ENCODE results near the gene NPY4R.
"Not testable (repeated sequence)": the region's sequence is repeated elsewhere in the genome, so short reads cannot be mapped to it uniquely, and the experiment has no call there.

The NPY4R gene

GRCh38 chr10:46455992-46456391, 9.8 kb downstream of the NPY4R start:
- not testable (repeated sequence) for DNase-seq (ENCODE audit: low read depth)

- DNase-seq (ENCODE audit: low read depth), result not testable (repeated sequence)
Observed at GRCh38 chr10:46451365-46451764, 14.4 kb downstream of the NPY4R start.

DNA sequence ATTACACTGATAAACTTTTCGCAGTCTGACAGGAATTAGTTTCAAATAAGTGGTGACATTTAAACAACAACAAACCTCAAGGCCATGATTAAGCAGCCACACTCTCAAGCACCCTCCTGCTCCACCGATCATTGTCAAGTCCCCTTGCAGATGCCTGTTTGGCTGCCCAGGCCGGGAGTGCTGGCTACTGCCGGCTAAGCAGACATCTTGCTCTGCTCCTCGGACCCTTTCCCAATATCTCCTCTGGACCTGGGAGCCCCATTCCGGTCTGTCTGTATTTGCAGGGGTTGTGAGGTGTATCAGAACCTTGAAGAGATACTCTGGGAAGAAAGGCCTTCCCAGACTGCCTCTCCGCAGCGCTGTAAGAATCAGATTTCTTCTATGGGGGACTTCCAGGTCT, 14.9 kb downstream of the NPY4R start:
- not testable (repeated sequence) for DNase-seq (ENCODE audit: low read depth)

DNA sequence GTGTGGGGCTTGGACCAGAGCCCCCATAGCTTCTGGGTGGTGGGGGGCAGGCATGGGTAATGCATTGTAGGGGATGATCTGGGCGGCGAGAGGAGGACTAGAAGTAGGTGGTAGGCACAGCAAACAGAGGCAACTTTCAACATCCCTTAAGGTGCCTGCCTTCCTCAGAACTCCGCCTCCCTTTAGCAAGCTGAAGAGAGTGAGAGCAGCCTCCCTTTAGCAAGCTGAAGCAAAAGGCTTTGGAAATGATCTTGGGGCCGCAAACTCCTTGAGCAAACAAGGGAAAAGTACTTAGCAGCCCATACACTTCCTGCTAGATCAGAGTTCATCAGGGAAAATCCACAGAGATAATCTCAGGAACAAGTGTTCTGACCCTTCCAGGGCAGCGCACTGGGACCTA, 18.3 kb downstream of the NPY4R start:
- not testable (repeated sequence) for DNase-seq (ENCODE audit: low read depth)

- DNase-seq (ENCODE audit: low read depth), result not testable (repeated sequence)
Observed at GRCh38 chr10:46445389-46446122, 20.2 kb downstream of the NPY4R start.

- DNase-seq (ENCODE audit: low read depth), result not testable (repeated sequence)
Observed at GRCh38 chr10:46443422-46443821, 22.3 kb downstream of the NPY4R start.

GRCh38 chr10:46442706-46443275, 23.0 kb downstream of the NPY4R start:
- DNase-seq (ENCODE audit: low read depth), result not testable (repeated sequence)

DNA sequence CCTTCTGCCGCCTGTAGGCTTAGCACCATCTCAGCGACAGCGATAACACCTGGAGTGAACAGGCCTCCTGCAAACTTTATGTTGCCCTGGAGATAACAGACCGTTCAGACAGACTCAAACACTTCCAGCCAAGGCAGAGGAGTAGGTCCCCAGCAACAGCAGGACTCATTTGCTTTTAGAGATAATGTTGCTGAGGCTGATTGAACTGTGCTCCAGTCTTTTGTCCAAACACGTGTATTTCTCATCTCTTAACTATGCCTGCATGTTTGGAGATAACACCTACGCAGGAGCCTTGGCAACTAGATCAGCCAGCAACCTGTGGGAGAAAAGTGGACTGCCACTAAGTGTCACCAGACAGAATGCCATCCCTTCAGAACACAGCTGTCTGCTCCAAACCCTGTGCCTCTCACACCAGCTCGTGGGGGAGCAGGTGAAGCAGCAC, 23.9 kb downstream of the NPY4R start:
- not testable (repeated sequence) for DNase-seq (ENCODE audit: low read depth)

DNA sequence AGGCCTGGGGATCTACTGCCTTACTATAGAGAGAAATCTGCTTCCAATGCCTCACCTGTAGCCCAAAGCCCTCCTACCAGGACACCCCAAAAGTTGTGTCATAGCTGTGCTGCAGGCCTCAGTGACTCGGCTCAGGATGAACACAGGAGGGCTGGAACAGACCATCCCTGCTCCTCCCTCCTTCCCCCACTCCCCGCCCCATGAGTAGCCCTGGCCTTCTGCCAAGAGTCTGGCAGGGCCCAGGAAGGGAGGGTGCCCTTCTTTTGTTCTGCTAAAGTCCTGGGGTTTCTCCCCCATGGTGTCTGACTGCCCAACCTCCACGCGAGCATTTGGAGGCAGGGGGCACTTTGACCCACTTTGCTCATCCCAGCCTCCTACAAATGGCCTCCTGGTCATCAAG, 24.8 kb downstream of the NPY4R start:
- not testable (repeated sequence) for DNase-seq (ENCODE audit: low read depth)

DNA sequence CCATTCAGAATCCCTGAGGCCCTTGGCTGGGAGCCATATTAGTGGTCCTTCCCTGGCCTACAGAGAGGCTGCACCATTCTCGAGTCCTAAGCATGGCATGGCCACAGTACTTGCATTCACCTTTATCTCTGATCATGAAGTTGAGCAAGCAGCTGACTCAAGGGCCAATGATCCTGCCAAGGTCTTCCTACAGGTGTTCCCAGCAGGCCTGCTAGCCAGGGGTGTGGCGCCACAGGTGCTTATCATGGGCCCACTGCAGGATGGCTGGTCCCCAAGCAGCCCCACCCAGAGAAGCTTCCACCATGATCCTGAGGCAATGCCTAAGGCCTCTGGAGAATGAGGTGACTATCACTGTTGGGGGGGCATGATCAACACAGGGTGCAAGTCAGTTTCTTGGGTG, 42.2 kb downstream of the NPY4R start:
- not testable (repeated sequence) for DNase-seq (ENCODE audit: low read depth)

- not testable (repeated sequence) for DNase-seq (ENCODE audit: low read depth)
Observed at GRCh38 chr10:46419570-46420379, 46.0 kb downstream of the NPY4R start.

- not testable (repeated sequence) for DNase-seq (ENCODE audit: low read depth)
Observed at GRCh38 chr10:46418283-46418682, 47.5 kb downstream of the NPY4R start.

DNA sequence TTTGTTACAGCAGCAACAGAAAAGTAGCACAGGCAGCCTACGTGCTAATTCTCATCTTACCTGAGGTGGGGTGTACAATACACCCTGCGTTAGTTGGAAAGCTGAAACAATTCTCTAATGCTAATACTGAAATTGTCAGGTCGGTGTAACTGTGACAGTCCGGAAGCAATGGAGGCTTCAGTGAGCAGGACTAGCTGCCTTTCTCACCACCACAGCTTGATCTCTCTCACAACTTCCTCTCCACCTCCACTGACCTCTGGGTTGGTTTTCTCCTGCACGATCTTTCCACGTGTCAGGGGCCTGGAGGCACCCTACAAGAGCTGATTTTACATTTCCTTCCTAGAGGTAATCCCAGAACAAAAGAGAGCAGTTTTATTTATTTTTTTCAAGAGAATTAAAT, 50.5 kb downstream of the NPY4R start:
- not testable (repeated sequence) for DNase-seq (ENCODE audit: low read depth)

DNA sequence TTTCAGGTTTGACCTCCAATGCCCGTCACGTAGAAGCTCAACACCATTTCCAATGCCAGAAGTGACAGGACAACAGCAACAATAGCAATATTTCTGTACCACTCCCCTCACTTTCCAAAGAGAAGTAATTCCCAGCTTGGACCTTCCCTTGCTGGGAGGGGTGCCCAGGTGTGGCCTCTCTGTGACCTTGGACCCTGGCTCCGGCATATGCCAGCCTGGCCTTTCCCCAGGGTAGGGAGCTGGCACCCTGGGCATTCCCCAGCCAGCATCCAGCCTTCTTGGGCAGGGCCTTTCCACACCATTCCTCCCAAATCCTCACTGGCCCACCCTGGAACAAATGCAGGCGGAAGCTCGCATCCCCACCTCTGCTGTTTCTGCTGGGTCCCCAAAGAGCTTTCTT, 53.1 kb downstream of the NPY4R start:
- DNase-seq (ENCODE audit: low read depth), result not testable (repeated sequence)

- not testable (repeated sequence) for DNase-seq (ENCODE audit: low read depth)
Observed at GRCh38 chr10:46411123-46411522, 54.6 kb downstream of the NPY4R start.
